HG03432 (cell line): ENCODE data around the gene ZNF407.

Experiments used
- ATAC-seq: cut with Tn5 transposase; IDR thresholded peaks from one replicate; pipeline ENCODE4 v1.9.1; 2021; ENCODE audit warnings: mild to moderate bottlenecking, moderate library complexity; ENCODE audit not compliant: unreplicated experiment

Gene ZNF407

DNA sequence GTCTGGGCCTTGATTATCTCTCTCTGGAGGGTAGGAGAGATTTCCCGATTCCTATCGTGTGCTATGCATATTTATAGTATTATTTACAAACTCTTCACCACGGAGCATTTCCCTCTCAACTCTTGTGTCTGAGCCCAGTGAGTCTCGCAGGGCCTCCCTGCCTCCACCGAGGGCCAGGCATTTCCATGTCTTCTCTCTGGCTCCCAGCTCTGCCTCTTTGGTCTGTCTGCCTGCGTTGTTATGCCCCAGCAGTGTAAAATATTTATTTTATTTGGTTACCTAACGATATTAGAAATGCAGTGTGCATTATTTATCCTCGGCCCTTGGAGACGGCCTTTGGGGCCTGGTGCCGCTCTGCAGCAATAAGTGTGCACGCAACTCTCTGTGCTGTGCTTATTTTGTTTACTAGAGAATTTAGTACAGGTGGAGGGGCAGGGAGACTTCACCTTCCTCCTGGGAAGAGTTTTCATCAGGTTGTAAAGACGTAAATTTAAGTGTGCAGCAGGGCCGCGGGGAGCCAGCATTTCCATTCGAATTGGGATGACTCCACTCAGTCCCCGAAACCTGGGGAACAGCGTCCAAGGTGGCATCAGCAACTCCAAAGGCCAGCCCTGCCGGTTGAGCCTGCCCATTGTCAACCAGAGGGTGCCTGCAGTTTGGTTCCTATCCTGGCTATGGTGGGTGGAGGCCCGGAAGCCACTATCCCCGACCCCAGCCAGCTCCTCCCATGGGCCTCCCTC lies 511.1 kb downstream of the ZNF407 start:
- no peak for ATAC-seq

DNA sequence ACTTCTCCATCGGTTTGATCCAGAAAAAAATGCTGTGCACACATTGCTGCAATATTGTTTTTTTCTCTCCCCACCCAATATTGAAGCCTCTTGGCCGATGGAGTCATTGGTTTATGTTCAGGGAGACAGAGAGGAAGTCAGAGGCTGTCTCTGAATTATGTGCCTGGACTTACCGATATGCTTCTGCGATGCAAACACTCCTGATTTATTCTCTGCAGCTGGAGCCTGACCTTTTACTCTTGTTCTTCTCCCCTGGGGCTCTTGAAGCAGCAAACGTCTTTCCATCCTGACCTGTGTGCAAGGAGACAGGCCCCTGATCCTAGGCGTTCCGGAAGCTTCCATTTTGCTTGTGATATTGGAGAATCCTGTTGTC lies 511.6 kb downstream of the ZNF407 start:
- ATAC-seq = no peak

DNA sequence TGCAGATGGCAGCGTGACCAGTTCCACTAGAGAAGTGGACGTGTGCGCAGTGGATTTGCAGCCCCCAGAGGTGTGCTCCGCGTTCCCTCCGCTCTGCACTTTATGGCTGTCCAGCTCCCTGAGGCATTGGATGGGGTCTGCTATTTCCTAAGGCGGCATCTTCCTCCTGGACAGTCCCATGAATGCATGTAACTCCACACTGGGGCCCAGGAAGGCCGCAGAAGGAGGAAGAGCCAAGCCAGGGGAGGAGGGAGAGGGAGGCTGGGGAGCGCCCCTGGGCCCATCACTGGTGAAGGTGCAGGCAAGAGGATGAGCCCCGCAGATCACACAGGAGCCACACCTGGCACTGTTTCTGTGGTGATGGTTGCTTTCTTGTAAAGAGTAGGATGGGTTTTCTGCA lies 512.1 kb downstream of the ZNF407 start:
- no peak for ATAC-seq

DNA sequence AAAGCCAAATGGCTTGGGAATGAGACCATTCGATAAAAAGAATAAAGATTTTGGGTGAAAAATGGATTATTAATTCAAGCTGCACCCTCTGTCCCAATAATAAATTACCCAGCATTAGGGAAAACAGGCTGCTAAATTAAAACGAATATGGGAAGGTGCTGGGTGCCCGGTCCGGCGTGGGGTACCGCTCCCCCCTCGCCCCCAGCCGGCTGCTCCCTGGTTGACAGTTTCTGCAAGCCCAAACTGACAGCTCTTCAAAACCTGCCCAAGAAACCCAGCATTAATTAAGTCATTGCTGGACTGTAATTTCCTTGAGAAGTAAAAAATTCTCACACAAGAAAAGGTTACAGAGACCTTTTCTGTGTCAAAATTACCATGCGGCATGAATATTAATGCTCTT lies 512.6 kb downstream of the ZNF407 start:
- no peak for ATAC-seq

DNA sequence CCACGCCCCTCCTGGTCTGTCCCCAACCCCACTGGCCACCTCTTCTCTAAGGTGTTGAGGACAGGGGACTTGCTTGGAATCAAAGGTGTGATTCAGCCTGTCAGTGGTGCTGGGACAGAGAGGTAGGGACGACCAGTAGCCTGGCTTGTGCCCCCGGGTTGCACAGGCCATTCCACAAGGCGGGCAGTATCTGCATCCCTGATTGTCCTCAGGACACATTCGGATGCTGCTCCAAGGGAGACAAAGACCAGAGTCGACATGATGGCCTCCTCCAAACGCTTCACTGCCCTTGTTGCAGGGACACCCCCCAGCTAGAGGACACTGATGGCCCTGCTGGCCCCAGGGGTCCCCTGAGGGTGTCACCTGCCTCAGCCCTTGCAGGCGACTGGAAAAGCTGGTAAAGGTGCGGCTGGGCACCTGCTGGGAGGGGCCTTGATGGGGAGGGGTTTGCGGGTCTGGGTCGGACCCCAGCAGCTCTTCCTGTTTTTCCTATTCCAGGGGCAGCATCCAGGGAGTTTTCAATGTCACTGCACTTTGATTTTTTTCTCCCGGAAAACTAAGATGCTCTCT lies 513.3 kb downstream of the ZNF407 start:
- no peak for ATAC-seq

DNA sequence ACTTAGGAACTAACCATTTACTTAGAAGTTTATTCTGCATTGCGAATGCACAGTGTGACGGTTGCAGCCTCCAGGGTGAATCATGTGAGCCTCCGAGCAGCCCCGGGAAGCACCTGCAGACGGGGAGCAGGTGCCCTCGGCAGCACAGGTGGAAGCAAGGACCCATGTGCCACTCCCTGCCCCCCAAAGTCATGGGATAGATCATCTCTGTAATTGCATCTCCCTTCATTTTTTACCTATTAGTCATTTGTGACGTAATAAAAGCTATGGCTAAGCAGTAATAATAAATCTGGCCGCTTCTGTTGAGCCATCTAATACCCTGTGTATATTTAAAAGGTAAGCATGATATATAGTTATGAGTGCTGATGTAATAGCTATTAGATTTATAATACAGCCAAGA lies 514.1 kb downstream of the ZNF407 start:
- no peak for ATAC-seq

DNA sequence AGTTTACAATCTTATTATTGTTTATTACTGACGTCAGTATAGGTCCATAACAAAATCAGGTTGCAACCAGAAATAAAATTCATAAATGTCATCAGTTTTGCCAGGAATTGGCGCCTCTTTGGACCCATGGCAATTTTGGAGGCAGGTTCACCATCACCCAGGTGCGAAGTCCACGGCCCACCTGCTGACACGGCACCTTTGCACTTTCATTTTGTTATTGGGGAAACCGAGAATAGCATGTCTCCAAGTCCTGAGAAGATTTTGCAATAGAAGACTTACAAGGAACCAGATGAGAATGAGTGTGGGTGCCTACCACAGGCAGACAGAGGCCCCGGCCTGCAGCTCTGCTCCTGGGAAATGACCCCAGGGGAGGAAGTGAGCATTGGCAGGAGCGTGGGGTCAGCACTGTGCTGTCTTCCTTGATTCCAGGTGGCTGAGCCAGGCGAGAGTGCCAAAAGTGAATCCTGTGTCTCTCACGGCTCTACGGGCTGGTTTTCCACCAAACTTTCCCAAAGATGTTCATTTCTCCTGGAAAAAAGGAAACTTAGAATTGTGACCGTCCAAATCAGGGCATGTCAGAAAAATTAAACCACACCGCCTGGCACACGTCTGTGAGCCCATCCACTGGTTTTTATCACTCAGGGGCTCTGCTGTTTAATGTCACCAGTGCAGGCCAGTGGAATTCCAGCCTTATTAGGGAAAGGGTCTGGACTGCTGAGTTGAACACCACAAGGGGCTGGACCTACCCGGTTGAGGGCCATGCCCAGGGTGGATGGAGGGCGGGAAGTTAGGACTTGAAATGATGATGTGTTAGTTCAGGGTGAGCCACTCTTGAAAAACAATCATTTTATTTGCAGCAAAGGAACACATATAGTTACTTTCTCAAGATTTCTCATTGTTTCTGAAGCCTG lies 514.8 kb downstream of the ZNF407 start:
- no peak for ATAC-seq

DNA sequence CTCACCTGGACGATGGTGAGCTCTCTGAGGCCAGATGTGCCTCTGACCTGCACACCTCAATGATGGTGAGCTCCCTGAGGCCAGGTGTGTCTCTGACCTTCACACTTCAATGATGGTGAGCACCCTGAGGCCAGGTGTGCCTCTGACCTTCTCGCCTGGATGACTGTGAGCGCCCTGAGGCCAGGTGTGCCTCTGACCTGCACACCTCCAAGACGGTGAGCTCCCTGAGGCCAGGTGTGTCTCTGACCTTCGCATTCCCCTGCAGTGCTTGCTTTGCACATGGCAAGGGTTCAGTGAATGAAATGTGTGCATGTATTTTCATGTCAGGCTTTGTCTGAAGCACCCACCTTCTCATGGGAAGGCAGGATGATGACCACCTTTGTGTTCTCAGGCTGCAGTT lies 515.8 kb downstream of the ZNF407 start:
- no peak for ATAC-seq

DNA sequence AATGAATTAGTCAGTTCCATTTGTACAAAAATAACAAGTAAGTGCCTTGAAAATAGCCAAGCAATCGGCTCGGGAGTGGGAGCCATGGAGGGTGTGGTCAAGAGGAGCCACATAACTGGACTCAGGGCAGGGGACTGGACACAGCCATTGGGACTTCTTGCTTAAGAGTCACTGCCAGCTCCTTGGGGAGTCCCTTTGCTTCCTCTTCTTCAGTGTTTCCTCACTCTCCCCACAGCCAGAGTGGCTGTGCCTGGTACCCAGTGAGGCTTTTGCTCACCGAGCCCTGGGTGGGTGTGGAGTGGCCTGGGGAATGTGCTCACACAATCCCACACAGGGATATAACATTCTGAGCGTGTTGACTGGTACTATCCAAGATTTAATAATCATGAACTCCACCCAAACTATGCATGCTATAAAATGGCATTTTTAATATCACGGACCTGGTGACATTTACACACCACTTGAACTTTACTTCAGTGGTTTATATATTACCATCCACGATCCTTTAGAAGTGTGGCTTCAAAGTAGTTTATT lies 516.6 kb downstream of the ZNF407 start:
- ATAC-seq = no peak
